GM18951 (cell line): ENCODE measurements around the gene PPTC7.
A peak's percentile ranks its signal among the peaks of the same experiment; 100 is the strongest.
"Not testable (repeated sequence)": the region's sequence is repeated elsewhere in the genome, so short reads cannot be mapped to it uniquely, and the experiment has no call there.

Experiments used
- POLR2A ChIP-seq: IDR thresholded peaks from 4 replicates; pipeline ENCODE4 v1.6.1; 2011; ENCODE audit warnings: mild to moderate bottlenecking; ENCODE audit not compliant: insufficient read length, insufficient read depth; ENCODE audit errors: extremely low read depth
- in situ Hi-C: fragments of 300-500 bp; cut with MboI; formaldehyde crosslinking; loops from one replicate; pipeline ENCODE4 v1.12.0; 2022; ENCODE audit warnings: low sequenced_read_pairs, mixed read lengths, inconsistent platforms; ENCODE audit not compliant: unreplicated experiment

Gene PPTC7

GRCh38 chr12:110531741-110532333, 51.3 kb downstream of the PPTC7 start:
- TF ChIP-seq POLR2A: no peak
- in situ Hi-C loops: no loop called here

GRCh38 chr12:110530511-110530910, 52.6 kb downstream of the PPTC7 start:
- in situ Hi-C loops: no loop called here
- TF ChIP-seq POLR2A: no peak

GRCh38 chr12:110528277-110528839, 54.8 kb downstream of the PPTC7 start:
- in situ Hi-C loops: no loop called here
- TF ChIP-seq POLR2A: no peak

- in situ Hi-C loops: not testable (repeated sequence)
Measured at GRCh38 chr12:110520876-110521712, 62.0 kb downstream of the PPTC7 start.

GRCh38 chr12:110518014-110518413, 65.1 kb downstream of the PPTC7 start:
- in situ Hi-C loops: not testable (repeated sequence)

GRCh38 chr12:110516995-110517394, 66.1 kb downstream of the PPTC7 start:
- TF ChIP-seq POLR2A: no peak
- in situ Hi-C loops: no loop called here

GRCh38 chr12:110514363-110514762, 68.8 kb downstream of the PPTC7 start:
- no peak for TF ChIP-seq POLR2A
- in situ Hi-C loops: loop anchor here (5.0 kb wide), 1 partner anchor 78 kb away; no protein-coding TSS in a partner anchor

- in situ Hi-C loops: loop anchor here (5.0 kb wide), 1 partner anchor 78 kb away; no protein-coding TSS in a partner anchor
- no peak for TF ChIP-seq POLR2A
Measured at GRCh38 chr12:110513842-110514241, 69.3 kb downstream of the PPTC7 start.

GRCh38 chr12:110508071-110508586, 75.0 kb downstream of the PPTC7 start:
- no peak for TF ChIP-seq POLR2A
- in situ Hi-C loops: no loop called here

- no peak for TF ChIP-seq POLR2A
- in situ Hi-C loops: no loop called here
Measured at GRCh38 chr12:110505332-110505731, 77.8 kb downstream of the PPTC7 start.

- no peak for TF ChIP-seq POLR2A
- in situ Hi-C loops: no loop called here
Measured at GRCh38 chr12:110503432-110503831, 79.7 kb downstream of the PPTC7 start.

GRCh38 chr12:110501752-110502738, 81.1 kb downstream of the PPTC7 start, which contains the start of the genes RAD9B and VPS29:
Gene RAD9B, plus strand, starts transcription at chr12:110502331. Its CDS starts 7 bp downstream, at chr12:110502338.
Gene VPS29, minus strand, starts transcription at chr12:110502111. Its CDS starts 60 bp downstream, at chr12:110502051.
- TF ChIP-seq POLR2A: peak; percentile 92
- in situ Hi-C loops: no loop called here
